ENCODE measurements around the gene RNF157.

Gene RNF157

GRCh38 chr17:76136276-76137000, 103.9 kb downstream of the RNF157 start:
- H4K20me1 ChIP-seq (ENCODE audit: insufficient read depth, low read length) = no peaks in the 10 kb centered on the region
- no peaks in the 10 kb centered on the region for H3K9me2 ChIP-seq (replicated peaks; ENCODE audit: insufficient read depth, low read length)
- H3K4me3 ChIP-seq (ENCODE audit: low read length) = no peak overlapping the region
- H3K9ac ChIP-seq (ENCODE audit: low read length) = no peak overlapping the region
- no peak overlapping the region for H3K4me2 ChIP-seq (ENCODE audit: low read depth, low read length)
- peaks cover 27% of the 10 kb centered on the region for H3K27me3 ChIP-seq (replicated peaks; ENCODE audit: insufficient read depth, low read length)
- H3F3A ChIP-seq (ENCODE audit: insufficient read depth, low read length) = no peaks in the 10 kb centered on the region
- TF ChIP-seq EZH2 (optimal IDR thresholded peaks at IDR 0.05; ENCODE audit: low read depth, low read length) = no peak
- TF ChIP-seq, protein P1, sequence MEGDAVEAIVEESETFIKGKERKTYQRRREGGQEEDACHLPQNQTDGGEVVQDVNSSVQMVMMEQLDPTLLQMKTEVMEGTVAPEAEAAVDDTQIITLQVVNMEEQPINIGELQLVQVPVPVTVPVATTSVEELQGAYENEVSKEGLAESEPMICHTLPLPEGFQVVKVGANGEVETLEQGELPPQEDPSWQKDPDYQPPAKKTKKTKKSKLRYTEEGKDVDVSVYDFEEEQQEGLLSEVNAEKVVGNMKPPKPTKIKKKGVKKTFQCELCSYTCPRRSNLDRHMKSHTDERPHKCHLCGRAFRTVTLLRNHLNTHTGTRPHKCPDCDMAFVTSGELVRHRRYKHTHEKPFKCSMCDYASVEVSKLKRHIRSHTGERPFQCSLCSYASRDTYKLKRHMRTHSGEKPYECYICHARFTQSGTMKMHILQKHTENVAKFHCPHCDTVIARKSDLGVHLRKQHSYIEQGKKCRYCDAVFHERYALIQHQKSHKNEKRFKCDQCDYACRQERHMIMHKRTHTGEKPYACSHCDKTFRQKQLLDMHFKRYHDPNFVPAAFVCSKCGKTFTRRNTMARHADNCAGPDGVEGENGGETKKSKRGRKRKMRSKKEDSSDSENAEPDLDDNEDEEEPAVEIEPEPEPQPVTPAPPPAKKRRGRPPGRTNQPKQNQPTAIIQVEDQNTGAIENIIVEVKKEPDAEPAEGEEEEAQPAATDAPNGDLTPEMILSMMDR (IDR thresholded peaks at IDR 0.05; ENCODE audit: low read length) = no peak
- no peak for TF ChIP-seq EZH2phosphoT487 (IDR thresholded peaks at IDR 0.05; ENCODE audit: low read length)
- H3K9me3 ChIP-seq (replicated peaks; ENCODE audit: insufficient read depth, low read length) = no peaks in the 10 kb centered on the region
- H2AFZ ChIP-seq (ENCODE audit: low read length) = no peak overlapping the region
- no peaks in the 10 kb centered on the region for H3K79me2 ChIP-seq (ENCODE audit: low read length)
- no peaks in the 10 kb centered on the region for H3K36me3 ChIP-seq (replicated peaks; ENCODE audit: insufficient read depth, low read length)
- H3K27ac ChIP-seq (ENCODE audit: low read length) = no peak overlapping the region
- no peak for DNase-seq
- H3K4me1 ChIP-seq (ENCODE audit: low read length) = 0 out of 2 replicates have a peak, but pooled peaks cover 1% of the 10 kb centered on the region

DNA sequence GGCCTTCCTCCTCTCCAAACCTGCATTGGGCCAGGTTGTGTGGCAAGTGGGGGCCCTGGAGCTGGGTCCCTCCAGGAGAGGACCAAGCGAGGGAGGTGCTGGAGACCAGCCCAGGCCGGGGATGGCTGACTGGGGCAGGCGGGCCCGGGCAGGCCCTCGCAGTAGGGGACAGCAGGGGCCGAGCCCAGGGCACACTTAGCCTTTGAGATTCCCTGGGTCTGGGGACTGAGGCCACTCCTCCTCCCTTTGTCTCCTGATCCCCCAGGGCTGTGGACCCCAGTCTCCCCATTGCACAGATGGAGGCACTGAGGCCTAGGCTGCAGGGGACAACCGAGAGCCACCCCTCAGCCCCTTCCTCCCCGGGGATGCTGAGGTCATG, 104.5 kb downstream of the RNF157 start:
- peaks cover 25% of the 10 kb centered on the region for H3K27me3 ChIP-seq (replicated peaks; ENCODE audit: insufficient read depth, low read length)
- H3K4me2 ChIP-seq (ENCODE audit: low read depth, low read length) = no peak overlapping the region
- no peaks in the 10 kb centered on the region for H4K20me1 ChIP-seq (ENCODE audit: insufficient read depth, low read length)
- no peak for DNase-seq
- no peak overlapping the region for H3K27ac ChIP-seq (ENCODE audit: low read length)
- no peak overlapping the region for H2AFZ ChIP-seq (ENCODE audit: low read length)
- TF ChIP-seq, protein P1 (IDR thresholded peaks at IDR 0.05; ENCODE audit: low read length) = no peak
- TF ChIP-seq EZH2phosphoT487 (IDR thresholded peaks at IDR 0.05; ENCODE audit: low read length) (no peak), EZH2 (optimal IDR thresholded peaks at IDR 0.05; ENCODE audit: low read depth, low read length) (no peak)
- H3K9ac ChIP-seq (ENCODE audit: low read length) = no peak overlapping the region
- no peaks in the 10 kb centered on the region for H3K9me2 ChIP-seq (replicated peaks; ENCODE audit: insufficient read depth, low read length)
- no peaks in the 10 kb centered on the region for H3K9me3 ChIP-seq (replicated peaks; ENCODE audit: insufficient read depth, low read length)
- H3K4me3 ChIP-seq (ENCODE audit: low read length) = no peak overlapping the region
- no peaks in the 10 kb centered on the region for H3K4me1 ChIP-seq (ENCODE audit: low read length)
- no peaks in the 10 kb centered on the region for H3F3A ChIP-seq (ENCODE audit: insufficient read depth, low read length)
- no peaks in the 10 kb centered on the region for H3K36me3 ChIP-seq (replicated peaks; ENCODE audit: insufficient read depth, low read length)
- no peaks in the 10 kb centered on the region for H3K79me2 ChIP-seq (ENCODE audit: low read length)

- H3K9ac ChIP-seq (ENCODE audit: low read length) = no peak overlapping the region
- no peaks in the 10 kb centered on the region for H3K79me2 ChIP-seq (ENCODE audit: low read length)
Observed at GRCh38 chr17:76134911-76135809, 105.1 kb downstream of the RNF157 start.

More at GRCh38 chr17:76134911-76135809, 105.1 kb downstream of the RNF157 start:
- H3K4me3 ChIP-seq (ENCODE audit: low read length) = no peak overlapping the region
- no peaks in the 10 kb centered on the region for H3K9me3 ChIP-seq (replicated peaks; ENCODE audit: insufficient read depth, low read length)
- H3K36me3 ChIP-seq (replicated peaks; ENCODE audit: insufficient read depth, low read length) = no peaks in the 10 kb centered on the region
- H3K27ac ChIP-seq (ENCODE audit: low read length) = no peak overlapping the region
- H4K20me1 ChIP-seq (ENCODE audit: insufficient read depth, low read length) = no peaks in the 10 kb centered on the region
- no peak overlapping the region for H3K4me2 ChIP-seq (ENCODE audit: low read depth, low read length)
- H3F3A ChIP-seq (ENCODE audit: insufficient read depth, low read length) = no peaks in the 10 kb centered on the region
- TF ChIP-seq EZH2 (optimal IDR thresholded peaks at IDR 0.05; ENCODE audit: low read depth, low read length) = no peak
- no peak for TF ChIP-seq EZH2phosphoT487 (IDR thresholded peaks at IDR 0.05; ENCODE audit: low read length)
- TF ChIP-seq, protein P1 (IDR thresholded peaks at IDR 0.05; ENCODE audit: low read length) = no peak
- no peak for DNase-seq
- no peaks in the 10 kb centered on the region for H3K4me1 ChIP-seq (ENCODE audit: low read length)
- peaks cover 19% of the 10 kb centered on the region for H3K27me3 ChIP-seq (replicated peaks; ENCODE audit: insufficient read depth, low read length)
- H2AFZ ChIP-seq (ENCODE audit: low read length) = no peak overlapping the region
- no peaks in the 10 kb centered on the region for H3K9me2 ChIP-seq (replicated peaks; ENCODE audit: insufficient read depth, low read length)

Measured in MM.1S (cell line).